Stimulated activated naive CD4-positive, alpha-beta T cell (primary cell): ENCODE data around the gene TPST2.
"Not testable (repeated sequence)": the region's sequence is repeated elsewhere in the genome, so short reads cannot be mapped to it uniquely, and the experiment has no call there.

Source experiments
- DNase-seq, 6 experiments: peaks; one replicate each; lab custom pipeline; 2025; lab: John Stamatoyannopoulos, UW

The TPST2 gene

DNA sequence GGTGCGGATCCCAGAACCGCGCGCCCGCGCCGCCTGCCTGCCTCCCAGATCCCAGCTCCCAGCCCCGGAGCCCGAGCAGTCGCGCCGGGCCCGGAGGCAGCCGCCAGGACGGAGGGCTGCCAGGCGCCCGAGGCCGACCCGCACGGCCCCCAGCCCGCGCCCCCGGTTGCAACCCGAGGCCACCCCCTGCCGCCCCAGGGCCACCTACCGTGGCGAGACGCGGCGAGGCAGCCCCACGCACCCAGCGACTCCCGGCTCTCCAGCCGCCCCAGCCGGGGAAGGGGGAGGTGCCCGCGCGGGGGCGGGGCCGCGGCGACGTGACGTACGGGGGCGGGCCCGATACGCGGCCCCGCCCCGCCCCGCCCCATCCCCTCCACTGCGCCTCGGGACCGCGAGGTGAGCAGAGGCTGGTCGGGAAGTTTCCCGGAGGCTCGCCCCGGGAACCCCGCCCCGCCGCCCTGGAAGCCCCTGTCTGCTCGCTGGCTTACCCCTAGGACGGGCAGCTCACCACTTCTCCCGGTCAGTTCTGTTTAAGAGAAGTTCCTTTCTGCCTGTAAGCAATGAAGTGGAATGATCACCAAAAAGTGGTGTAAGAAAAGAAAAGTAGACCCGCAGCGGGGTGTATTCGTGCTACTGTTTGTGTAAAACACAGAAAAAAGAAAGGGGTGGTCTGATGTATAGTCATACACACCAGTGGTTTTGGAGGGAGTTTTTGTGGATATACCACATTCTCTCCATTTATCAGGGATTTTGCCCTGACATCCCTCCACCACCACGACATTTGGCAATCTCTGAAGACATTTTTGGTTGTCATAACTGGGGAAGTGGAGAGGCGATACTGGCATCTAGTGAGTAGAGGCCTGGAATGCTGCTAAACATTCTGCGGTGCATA, at the start of gene TPST2:
Gene TPST2 (minus strand): TSS at position 288 of the 892 bp plus-strand sequence. CDS start 48,502 bp downstream, outside the sequence.
- DNase-seq, result peak; percentile 53 to 91 (median 78)

GRCh38 chr22:26636296-26636695, 46.4 kb upstream of the TPST2 start:
- no peak for DNase-seq

DNA sequence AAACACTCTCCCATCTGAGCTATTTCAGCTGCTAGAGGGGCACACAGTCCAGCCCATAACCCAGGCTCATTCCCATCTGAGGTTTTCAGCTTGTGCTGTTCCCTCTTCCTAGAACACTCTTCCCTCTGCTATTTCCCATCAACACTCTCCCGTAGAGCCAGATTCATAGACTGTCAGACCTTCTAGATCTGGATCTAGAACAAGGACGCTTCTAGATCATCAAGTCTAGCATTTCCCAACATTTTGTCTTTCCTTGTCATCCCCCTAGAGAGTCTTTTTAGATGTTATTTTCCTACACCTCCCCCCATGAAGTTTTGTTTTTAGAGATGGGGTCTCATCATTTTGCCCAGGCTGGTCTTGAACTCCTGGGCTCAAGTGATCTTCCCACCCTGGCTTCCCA, 45.2 kb upstream of the TPST2 start:
- DNase-seq, result no peak

DNA sequence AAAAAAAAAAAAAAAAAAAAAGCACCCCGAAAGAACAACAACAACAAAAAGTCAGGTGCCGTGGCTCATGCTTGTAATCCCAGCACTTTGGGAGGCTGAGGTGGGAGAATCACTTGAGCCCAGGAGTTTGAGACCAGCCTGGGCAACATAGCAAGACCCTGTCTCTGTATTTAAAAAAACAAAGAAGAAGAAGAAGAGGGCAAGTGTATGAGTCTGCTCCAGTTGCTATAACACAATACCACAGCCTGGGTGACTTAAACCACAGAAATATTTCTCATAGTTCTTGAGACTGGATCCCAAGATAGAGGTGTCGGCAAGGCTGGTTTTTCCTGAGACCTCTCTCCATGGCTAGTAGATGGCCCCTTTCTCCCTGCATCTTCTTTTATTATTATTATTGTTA, 44.3 kb upstream of the TPST2 start:
- no peak for DNase-seq

GRCh38 chr22:26632422-26633155, 42.7 kb upstream of the TPST2 start:
- no peak for DNase-seq

- DNase-seq, result no peak
Observed at GRCh38 chr22:26631282-26631681, 41.4 kb upstream of the TPST2 start.

- DNase-seq, result no peak
Observed at GRCh38 chr22:26629988-26630761, 40.2 kb upstream of the TPST2 start.

GRCh38 chr22:26624803-26625202, 34.9 kb upstream of the TPST2 start:
- no peak for DNase-seq

- no peak for DNase-seq
Observed at GRCh38 chr22:26623984-26624383, 34.1 kb upstream of the TPST2 start.

GRCh38 chr22:26621663-26622062, 31.7 kb upstream of the TPST2 start, which contains the start of gene CRYBA4:
Gene CRYBA4 (plus strand): TSS chr22:26621963. CDS start chr22:26622597, 634 bp downstream.
- no peak for DNase-seq

GRCh38 chr22:26620197-26620596, 30.3 kb upstream of the TPST2 start:
- DNase-seq, result no peak

DNA sequence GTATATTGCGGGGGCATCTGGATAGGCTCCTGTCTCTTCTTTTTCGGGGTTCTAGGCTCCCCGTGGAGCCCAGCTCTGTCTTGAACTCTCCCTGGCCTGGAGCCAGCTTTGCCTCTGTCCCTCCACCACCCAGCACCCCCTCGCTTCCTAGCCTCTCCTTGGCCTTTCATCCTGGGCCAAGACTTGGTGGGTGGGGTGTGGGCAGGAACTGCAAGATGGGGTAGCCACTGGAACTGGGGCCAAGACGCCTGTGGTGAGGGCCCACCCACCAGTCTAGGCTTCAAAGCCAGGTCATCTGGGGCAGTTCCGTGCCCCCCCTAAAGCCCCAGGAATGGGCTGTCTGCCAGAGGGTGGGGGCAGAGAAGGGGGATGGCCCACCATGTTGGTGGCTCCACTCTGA, 29.6 kb upstream of the TPST2 start:
- DNase-seq, result no peak

GRCh38 chr22:26618455-26618854, 28.5 kb upstream of the TPST2 start:
- DNase-seq, result no peak

GRCh38 chr22:26617271-26618199, 27.6 kb upstream of the TPST2 start, which contains the start of gene CRYBB1:
Gene CRYBB1 (minus strand): TSS chr22:26618027. CDS start chr22:26616319, 1,708 bp downstream.
- no peak for DNase-seq

- DNase-seq, result no peak
Observed at GRCh38 chr22:26616650-26617049, 26.7 kb upstream of the TPST2 start.

- DNase-seq, result no peak
Observed at GRCh38 chr22:26615830-26616435, 26.0 kb upstream of the TPST2 start.

GRCh38 chr22:26615149-26615548, 25.2 kb upstream of the TPST2 start:
- DNase-seq, result no peak

- DNase-seq, result no peak
Observed at GRCh38 chr22:26614322-26614721, 24.4 kb upstream of the TPST2 start.

- not testable (repeated sequence) for DNase-seq
Observed at GRCh38 chr22:26613753-26614152, 23.8 kb upstream of the TPST2 start.

DNA sequence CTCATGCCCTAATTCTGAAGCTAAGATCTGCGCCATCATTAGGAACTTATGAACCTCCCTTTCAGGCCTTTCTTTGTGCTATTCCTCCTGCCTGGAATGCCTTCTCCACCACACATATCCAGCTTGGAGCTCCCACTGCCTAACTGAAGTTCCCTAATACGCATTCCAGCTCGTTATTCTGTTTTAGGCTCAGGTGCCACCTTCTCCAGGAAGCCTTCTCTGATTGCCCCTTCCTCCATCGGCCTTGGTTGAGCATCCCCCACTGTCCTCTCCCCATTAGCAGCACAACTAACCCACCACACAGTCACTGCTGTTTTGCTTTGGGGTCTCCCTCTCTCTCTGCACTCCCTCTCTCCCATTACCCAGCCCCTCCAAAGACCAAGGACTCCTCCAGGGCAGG, 22.7 kb upstream of the TPST2 start:
- no peak for DNase-seq

DNA sequence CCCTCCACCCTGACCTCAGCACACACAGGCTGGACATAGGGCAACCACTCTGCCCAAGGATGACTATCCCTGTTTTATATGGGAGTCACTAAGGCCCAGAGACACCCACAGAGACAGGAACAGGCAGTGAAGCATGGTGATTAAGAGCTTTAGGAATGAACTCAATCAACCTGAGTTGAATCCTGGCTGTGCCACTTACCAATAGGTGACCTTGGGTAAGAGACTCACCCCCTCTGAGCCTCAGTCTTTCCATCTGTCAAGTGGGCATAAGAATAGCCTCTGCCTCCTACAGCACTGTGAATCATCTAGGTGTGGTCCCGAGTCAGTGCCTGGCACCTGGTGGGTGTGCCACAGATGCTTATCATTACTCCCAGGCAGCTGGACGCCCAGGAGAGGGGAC, 21.1 kb upstream of the TPST2 start:
- no peak for DNase-seq
